COLO668 (cell line): ENCODE measurements around the gene KCTD17.
"Not testable (repeated sequence)": the region's sequence is repeated elsewhere in the genome, so short reads cannot be mapped to it uniquely, and the experiment has no call there.

ENCODE experiments used
- DNase-seq: peaks from one replicate; lab custom pipeline; 2025; ENCODE audit not compliant: unreplicated experiment; lab: John Stamatoyannopoulos, UW

Gene KCTD17

GRCh38 chr22:37059876-37060449, 8.4 kb downstream of the KCTD17 start:
- DNase-seq, result peak; percentile 25

- DNase-seq, result peak; percentile 57
Observed at GRCh38 chr22:37060801-37061610, 9.5 kb downstream of the KCTD17 start.

- DNase-seq, result no peak
Observed at GRCh38 chr22:37061611-37062375, 10.3 kb downstream of the KCTD17 start.

GRCh38 chr22:37062376-37062675, 10.8 kb downstream of the KCTD17 start:
- no peak for DNase-seq

GRCh38 chr22:37062702-37063381, 11.3 kb downstream of the KCTD17 start:
- DNase-seq, result peak; percentile 66

GRCh38 chr22:37063431-37064420, 12.2 kb downstream of the KCTD17 start:
- DNase-seq, result peak; percentile 95

GRCh38 chr22:37064553-37064952, 13.0 kb downstream of the KCTD17 start:
- no peak for DNase-seq

GRCh38 chr22:37065180-37065579, 13.6 kb downstream of the KCTD17 start:
- DNase-seq, result no peak

- no peak for DNase-seq
Observed at GRCh38 chr22:37065961-37066360, 14.4 kb downstream of the KCTD17 start.

- DNase-seq, result no peak
Observed at GRCh38 chr22:37067428-37067827, 15.9 kb downstream of the KCTD17 start.

GRCh38 chr22:37068859-37069258, 17.3 kb downstream of the KCTD17 start:
- DNase-seq, result no peak

GRCh38 chr22:37069319-37069718, 17.8 kb downstream of the KCTD17 start:
- no peak for DNase-seq

- DNase-seq, result no peak
Observed at GRCh38 chr22:37069719-37070118, 18.2 kb downstream of the KCTD17 start.

GRCh38 chr22:37070334-37070733, 18.8 kb downstream of the KCTD17 start:
- DNase-seq, result no peak

GRCh38 chr22:37070744-37071143, 19.2 kb downstream of the KCTD17 start:
- DNase-seq, result no peak

GRCh38 chr22:37071850-37072592, 20.5 kb downstream of the KCTD17 start:
- DNase-seq, result not testable (repeated sequence)

GRCh38 chr22:37072673-37073072, 21.1 kb downstream of the KCTD17 start:
- DNase-seq, result no peak

GRCh38 chr22:37074537-37074936, 23.0 kb downstream of the KCTD17 start:
- no peak for DNase-seq

- no peak for DNase-seq
Observed at GRCh38 chr22:37075046-37075445, 23.5 kb downstream of the KCTD17 start.
